Lung (tissue), 12 donors: ENCODE results near the gene RASA2. TPM values are rescaled to one million over a fixed set of nuclear protein-coding genes. Genes with fewer than 3 reads are reported as not detected.

Source experiments
- ATAC-seq: fragments of 200-7000 bp; cut with Tn5 transposase; one replicate; pipeline ENCODE4 v1.9.1; 2020; ENCODE audit warnings: moderate number of reproducible peaks; ENCODE audit not compliant: insufficient read depth, low FRiP score
- DNase-seq, 3 donors: peaks; one replicate each; pipeline ENCODE4 v3.0.0-alpha.2; 2013 to 2017
- H3K27ac ChIP-seq, 2 donors: one replicate each; pipeline ENCODE4 v1.5.1; 2013; ENCODE audit warnings: mild to moderate bottlenecking in 2 of 2, moderate library complexity in 2 of 2, control low read depth in 1 of 2, inconsistent platforms in 1 of 2, low read depth in 1 of 2, low read length in 1 of 2
- H3K27me3 ChIP-seq, 3 donors: one replicate each; pipeline ENCODE4 v1.5.1; 2013; ENCODE audit warnings: low read length in 2 of 3; ENCODE audit not compliant: control insufficient read depth in 3 of 3, insufficient read depth in 3 of 3
- H3K36me3 ChIP-seq, 4 donors: one replicate each; pipeline ENCODE4 v1.5.1; 2013; ENCODE audit warnings: low read length in 4 of 4, mild to moderate bottlenecking in 1 of 4, moderate library complexity in 1 of 4; ENCODE audit not compliant: control insufficient read depth in 4 of 4, insufficient read depth in 4 of 4
- H3K4me1 ChIP-seq, 5 donors: one replicate each; pipeline ENCODE4 v1.5.1; 2013; ENCODE audit warnings: low read length in 5 of 5, mild to moderate bottlenecking in 2 of 5, moderate library complexity in 1 of 5; ENCODE audit not compliant: control insufficient read depth in 5 of 5, insufficient read depth in 5 of 5
- H3K4me3 ChIP-seq: one replicate; pipeline ENCODE4 v1.5.1; 2013; ENCODE audit warnings: mild to moderate bottlenecking, control low read depth, moderate library complexity
- H3K9ac ChIP-seq, 2 donors: one replicate each; pipeline ENCODE4 v1.5.1; 2013; ENCODE audit warnings: low read length in 2 of 2, control low read depth in 1 of 2; ENCODE audit not compliant: insufficient read depth in 1 of 2
- H3K9me3 ChIP-seq, 4 donors: one replicate each; pipeline ENCODE4 v1.5.1; 2013; ENCODE audit warnings: low read length in 3 of 4, mild to moderate bottlenecking in 1 of 4, moderate library complexity in 1 of 4; ENCODE audit not compliant: control insufficient read depth in 4 of 4, insufficient read depth in 3 of 4
- WGBS, 2 donors: extraction: QIAGEN DNeasy Blood & Tissue Kit; methylation state at CpG; one replicate each; pipeline ENCODE4 v1.1.7; 2013; 5-methylcytosine and 5-hydroxymethylcytosine counted together
- polyA plus RNA-seq, 2 donors: library from polyadenylated mRNA; stranded (reverse); fragments of 200-250 nt; gene quantifications; one replicate each; pipeline ENCODE4 v1.2.1, GENCODE V29; 2013
- total RNA-seq, 2 donors: library from RNA; depleted of rRNA in 1 of 2; stranded (reverse); fragments of >200 nt in 1 of 2; gene quantifications; one replicate each; pipeline ENCODE4 v1.2.1, GENCODE V29; 2014 to 2021
- TF ChIP-seq, protein P1 (sequence below): IDR thresholded peaks from 2 replicates; pipeline ENCODE4 v1.5.1; 2012; ENCODE audit warnings: mild to moderate bottlenecking; ENCODE audit errors: control extremely low read depth, extremely low read depth
- donor health status: control.
- donor health status: control.
- donor health status: Bipolar disorder and iron deficiency.
- donor health status: healthy.
- donor health status: DM: yes; HTN: yes; CAD: no.

RASA2 gene
- total and polyA plus RNA-seq, 4 donors: 6.8 to 27.4 (median 12.9) TPM

DNA sequence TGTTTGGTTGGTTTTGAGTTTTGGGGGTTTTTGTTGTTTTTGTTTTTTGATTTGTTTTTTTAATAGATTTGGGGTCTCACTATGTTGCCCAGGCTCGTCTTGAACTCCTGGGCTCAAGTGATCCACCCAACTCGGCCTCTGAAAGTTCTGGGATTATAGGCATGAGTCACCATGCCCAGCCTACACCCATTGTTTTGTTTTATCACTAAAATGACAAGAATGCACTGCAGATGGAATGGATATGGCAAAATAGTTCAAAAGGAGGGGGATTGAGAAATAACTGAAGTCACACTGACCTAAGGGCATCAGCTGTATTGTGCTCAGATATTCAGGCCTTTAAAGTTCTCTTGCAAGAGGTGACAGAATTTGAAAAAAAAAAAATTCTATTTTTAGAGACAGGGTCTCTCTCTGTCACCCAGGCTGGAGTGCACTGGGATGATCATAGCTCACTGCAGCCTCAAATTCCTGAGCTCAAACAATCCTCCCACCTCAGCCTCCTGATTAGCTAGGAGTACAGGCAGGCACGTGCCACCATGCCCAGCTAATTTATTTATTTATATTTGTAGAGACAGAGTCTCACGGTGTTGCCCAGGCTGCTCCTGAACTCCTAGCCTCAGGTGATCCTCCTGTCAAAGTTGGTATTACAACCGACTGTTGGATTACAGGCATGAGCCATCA is 4.4 kb upstream of the RASA2 start:
- no peak overlapping the region for H3K4me3 ChIP-seq
- no peaks in the 10 kb centered on the region for H3K36me3 ChIP-seq
- WGBS, 2 donors: 82 to 92% methylated on average over 5 of the region's 5 CpGs
- TF ChIP-seq, protein P1, sequence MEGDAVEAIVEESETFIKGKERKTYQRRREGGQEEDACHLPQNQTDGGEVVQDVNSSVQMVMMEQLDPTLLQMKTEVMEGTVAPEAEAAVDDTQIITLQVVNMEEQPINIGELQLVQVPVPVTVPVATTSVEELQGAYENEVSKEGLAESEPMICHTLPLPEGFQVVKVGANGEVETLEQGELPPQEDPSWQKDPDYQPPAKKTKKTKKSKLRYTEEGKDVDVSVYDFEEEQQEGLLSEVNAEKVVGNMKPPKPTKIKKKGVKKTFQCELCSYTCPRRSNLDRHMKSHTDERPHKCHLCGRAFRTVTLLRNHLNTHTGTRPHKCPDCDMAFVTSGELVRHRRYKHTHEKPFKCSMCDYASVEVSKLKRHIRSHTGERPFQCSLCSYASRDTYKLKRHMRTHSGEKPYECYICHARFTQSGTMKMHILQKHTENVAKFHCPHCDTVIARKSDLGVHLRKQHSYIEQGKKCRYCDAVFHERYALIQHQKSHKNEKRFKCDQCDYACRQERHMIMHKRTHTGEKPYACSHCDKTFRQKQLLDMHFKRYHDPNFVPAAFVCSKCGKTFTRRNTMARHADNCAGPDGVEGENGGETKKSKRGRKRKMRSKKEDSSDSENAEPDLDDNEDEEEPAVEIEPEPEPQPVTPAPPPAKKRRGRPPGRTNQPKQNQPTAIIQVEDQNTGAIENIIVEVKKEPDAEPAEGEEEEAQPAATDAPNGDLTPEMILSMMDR: no peak
- H3K9me3 ChIP-seq: no peaks in the 10 kb centered on the region
- no peak overlapping the region for H3K9ac ChIP-seq
- DNase-seq (no peak), ATAC-seq (no peak)
- H3K27ac ChIP-seq: no peak overlapping the region
- H3K4me1 ChIP-seq: peaks cover 0 to 8% (median 5%) of the 10 kb centered on the region in 5 donors
- H3K27me3 ChIP-seq: no peaks in the 10 kb centered on the region

DNA sequence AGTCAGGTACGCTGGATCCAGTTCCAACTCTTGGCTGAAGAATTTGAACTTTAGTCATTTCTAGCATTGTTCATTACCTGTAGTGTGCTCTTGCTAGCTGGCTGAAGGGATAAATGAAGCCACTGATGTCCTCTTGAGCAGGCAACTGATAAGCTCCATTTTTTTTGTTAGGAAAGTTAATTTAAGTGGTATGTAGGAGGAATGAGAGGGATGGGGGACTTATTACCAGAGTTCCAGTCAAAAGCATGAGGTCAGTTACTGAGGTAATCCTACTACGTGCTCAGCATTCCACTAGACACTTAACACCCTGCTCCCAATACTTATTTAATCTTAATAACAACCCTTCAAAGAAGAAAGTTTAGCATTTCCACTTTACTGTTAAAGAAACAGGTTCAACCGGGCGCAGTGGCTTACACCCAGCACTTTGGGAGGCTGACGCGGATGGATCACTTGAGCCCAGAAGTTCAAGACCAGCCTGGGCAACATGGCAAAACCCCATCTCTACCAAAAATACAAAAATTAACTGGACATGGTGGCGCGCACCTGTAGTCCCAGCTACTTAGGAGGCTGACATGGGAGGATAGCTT is 2.0 kb upstream of the RASA2 start:
- Histone ChIP-seq H3K27me3 (no peaks in the 10 kb centered on the region), H3K9ac (no peak overlapping the region), H3K4me3 (no peak overlapping the region), H3K27ac (no peak overlapping the region), H3K4me1 (peaks cover 4 to 20% (median 8%) of the 10 kb centered on the region in 5 donors), H3K9me3 (no peaks in the 10 kb centered on the region), H3K36me3 (no peaks in the 10 kb centered on the region)
- WGBS, 2 donors: 74 to 93% methylated on average over 8 of the region's 8 CpGs
- ATAC-seq (no peak), DNase-seq (peak in 1 of 3 donors; percentile 23)
- TF ChIP-seq, protein P1: no peak

DNA sequence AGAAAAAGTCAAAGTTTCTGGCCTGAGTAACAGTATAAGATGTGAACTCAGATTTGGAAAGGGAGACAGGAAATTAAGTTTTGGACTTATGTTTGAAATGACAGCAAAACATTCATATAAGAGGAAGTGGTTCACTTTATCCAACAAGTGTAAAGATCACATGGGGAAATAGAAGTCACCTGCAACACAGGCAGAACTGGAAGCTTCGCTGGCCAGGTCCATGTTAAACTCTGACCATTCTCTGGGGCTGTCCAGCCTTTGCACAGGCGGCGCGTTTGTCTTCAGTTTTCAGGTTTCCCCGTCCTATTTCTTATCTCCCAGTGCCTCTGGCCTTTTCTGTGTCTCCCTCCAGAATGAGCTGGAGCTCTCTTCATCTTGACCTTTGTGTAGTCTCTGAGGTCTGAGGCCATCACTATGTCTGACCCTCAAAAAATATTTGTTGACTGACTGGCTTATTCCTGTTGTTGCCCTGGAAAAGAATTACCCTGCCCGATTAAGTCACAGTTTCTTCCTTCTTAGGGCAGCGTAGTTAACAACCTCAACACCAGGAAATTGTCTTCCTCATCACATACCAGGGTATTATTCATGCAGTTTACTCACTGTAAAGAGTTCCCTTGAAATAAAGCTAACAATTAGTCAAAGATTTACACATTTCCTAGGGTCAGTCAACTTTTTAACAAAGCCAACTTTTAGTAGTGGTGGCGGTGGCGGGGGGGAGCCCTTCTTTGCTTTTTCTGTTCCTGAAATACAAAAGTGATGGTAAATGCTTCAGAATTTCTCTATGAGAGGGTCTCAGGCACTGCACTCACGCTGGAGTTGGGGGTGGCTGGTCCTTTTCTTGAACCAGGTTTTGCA is 959 bp upstream of the RASA2 start:
- Histone ChIP-seq H3K4me3 (no peak overlapping the region), H3K4me1 (peaks cover 4 to 20% (median 8%) of the 10 kb centered on the region in 5 donors), H3K27me3 (no peaks in the 10 kb centered on the region), H3K36me3 (no peaks in the 10 kb centered on the region), H3K9me3 (no peaks in the 10 kb centered on the region), H3K9ac (no peak overlapping the region), H3K27ac (peak overlapping the region; percentile 30 to 68)
- WGBS, 2 donors: 33 to 43% methylated on average over 10 of the region's 10 CpGs
- DNase-seq (peak in 2 of 3 donors; percentile 19 to 26), ATAC-seq (peak; percentile 16)
- TF ChIP-seq, protein P1: no peak
